NCI-H146 treated with DMSO at 0.1 percent for 48 hours (cell line): ENCODE results near the gene PCDH9.

ENCODE experiments used
- DNase-seq: peaks from one replicate; lab custom pipeline; 2025; ENCODE audit not compliant: unreplicated experiment; lab: John Stamatoyannopoulos, UW

The PCDH9 gene

DNA sequence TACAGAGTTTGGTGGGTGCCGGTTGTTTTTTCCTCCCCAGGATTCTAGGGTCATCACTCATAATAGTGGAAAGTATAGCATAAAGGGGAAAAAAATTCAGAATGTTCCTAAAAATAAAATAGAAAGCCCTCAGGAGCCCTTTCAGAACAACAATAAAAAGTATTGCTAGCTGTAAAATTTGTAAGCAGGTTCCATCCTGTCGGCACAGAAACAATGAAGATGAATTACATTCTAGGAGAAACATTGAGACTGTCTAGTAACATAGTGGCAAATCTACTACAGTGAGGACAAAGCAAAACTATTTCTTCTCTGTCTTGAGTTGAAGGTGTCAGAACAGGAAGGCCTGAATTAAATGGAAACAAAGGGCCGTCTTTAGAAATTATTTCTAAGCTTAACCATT is 870.7 kb downstream of the PCDH9 start:
- DNase-seq: no peak

DNA sequence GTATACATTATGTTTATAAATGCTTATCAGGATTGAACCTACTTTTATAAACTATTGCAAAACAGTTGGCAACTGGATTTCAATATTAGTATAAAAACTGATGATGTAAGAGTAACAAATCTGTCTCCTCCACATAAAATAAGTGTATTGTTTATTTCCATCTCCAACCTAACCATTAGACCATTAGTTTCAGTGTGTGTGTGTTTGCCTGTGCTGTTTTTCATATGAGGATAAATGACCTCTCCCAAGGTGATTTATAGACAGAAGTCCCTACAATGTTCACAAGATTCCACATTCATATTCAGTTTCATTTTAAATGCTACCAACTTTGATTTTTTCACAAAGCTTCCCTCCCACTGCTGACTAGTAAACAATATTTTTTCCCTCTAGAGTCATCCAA is 871.6 kb downstream of the PCDH9 start:
- no peak for DNase-seq

DNA sequence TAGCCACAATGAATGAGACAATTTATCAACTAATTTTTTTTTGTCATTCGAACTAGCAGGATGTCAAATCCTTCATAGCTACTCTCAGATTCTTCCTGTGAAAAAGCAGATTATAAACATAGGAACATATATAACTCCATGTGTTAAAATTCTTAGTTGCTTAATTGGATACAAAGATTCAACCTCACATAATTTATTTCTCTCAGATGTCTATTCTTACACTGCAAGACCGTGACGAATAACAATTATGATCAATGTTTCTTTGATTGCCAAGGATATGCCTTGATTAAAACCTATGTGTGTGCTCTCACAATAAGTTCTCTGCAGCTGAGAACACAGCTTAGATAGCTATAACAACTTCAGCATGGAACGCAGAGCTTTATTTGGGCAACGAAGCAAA is 872.7 kb downstream of the PCDH9 start:
- no peak for DNase-seq

DNA sequence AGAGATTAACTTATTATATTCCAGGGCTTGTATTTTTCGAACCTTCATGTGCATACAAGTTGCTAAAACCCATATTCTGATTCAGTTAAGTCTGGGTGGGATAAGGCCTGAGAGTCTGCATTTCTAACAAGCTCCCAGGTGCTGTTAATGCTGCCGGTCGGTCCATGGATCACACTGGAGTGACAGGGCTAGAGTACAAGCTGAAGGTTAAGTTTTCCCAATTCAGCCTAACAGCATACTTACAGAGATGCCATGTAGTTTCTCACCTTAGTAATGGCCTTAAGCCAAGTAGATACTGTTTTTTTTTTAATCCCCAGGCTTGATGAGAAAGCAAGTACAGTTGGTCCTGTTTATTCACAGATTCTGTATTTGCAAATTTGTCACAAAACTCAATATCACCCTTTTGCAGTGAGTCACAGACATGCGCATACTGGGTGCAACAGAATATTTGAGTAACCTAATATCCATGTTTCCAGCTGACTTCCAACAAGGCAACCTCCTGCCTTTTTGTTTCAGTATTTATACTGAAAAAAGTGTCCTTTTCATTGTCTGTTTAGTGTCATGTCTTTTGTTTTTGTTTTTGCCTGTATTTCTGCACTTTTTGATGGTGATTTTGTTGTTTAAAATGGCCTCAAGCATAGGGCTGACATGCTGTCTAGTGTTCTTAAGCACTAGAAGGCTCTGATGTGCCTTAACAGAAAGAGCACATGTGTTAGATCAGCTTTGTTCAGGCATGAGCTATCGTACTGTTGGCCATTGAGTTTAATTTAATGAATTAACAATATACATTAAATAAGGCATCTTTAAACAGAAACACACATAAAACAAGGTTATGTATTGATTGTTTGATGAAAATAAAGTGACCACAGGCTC is 875.0 kb downstream of the PCDH9 start:
- no peak for DNase-seq

DNA sequence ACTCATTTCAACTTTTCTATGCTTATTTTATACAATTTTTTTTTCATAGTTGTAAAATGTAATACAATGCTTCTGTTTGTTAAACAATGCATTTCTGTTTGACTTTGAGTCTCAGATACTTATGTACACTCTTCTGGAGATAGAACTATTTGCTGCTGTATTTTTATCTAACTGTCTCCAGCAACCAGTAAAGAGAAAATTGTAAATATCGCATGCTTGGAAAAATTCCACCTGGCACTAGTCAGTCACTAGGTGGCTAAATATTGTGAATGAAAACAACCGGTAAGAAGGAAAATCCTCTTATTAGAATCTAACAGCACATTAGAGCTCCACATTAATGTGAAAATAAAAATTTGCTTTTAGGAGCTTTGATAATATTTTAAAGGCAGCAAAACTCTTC is 876.5 kb downstream of the PCDH9 start:
- peak; percentile 32 for DNase-seq

DNA sequence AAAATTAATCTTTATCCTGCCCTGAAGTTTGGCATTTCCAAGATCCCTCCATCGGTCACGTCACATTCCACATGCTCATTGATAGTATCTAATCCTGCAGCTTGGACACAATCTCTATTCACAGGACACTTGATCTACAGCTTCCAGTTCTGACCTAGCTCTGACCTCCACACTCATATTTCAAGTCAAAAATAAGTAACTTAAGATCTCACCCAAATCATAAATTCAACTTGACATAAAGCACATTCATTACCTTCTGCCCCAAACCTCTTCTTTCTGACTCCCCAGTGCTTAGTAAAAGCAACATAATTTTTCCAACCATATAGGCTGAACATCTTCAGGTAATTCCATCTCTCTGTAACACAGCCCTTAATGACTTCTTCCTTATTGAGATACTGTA is 880.2 kb downstream of the PCDH9 start:
- no peak for DNase-seq

DNA sequence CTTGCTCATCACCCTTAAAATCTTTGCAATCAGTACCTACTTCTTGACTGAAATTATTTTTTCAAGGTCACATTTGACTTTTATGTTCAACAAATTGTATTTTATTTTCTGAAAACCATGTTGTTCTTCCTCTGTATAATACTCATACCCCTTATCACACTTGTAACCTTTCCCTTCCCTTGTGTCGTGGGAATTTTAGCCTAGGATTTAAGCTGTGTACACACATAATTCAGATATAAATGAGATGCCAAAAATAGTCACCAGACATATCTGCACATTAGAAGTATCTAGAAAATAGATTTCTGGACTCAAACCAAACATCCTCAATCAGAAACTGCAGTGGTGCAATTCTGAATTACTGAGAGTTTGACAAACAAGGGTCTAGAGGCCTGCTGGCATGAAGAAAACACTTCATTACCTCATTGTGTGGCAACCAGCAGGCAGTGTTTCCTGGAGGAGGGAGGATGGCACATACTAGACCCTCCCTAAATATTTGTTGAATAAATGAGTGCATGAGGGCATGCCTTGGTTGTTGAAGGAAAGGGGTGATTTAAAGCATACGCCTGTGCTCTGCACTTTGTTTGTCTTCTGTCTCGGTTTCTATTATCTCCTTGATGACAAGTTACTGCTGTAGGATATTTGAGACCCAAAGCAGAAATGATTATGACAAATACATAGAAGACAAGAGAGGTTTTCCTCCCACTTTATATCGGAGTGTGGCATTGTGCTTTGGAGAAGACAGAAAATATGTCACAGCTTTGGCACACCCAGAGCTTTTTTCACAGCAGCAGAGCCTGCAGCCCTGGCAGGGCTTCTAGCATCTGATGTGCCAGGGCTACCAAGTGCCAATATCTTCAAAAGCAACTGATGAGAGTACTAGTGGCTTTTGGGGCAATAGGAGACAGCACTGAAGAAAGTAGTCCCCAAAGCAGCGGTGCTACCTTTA is 881.1 kb downstream of the PCDH9 start:
- DNase-seq: peak; percentile 58

DNA sequence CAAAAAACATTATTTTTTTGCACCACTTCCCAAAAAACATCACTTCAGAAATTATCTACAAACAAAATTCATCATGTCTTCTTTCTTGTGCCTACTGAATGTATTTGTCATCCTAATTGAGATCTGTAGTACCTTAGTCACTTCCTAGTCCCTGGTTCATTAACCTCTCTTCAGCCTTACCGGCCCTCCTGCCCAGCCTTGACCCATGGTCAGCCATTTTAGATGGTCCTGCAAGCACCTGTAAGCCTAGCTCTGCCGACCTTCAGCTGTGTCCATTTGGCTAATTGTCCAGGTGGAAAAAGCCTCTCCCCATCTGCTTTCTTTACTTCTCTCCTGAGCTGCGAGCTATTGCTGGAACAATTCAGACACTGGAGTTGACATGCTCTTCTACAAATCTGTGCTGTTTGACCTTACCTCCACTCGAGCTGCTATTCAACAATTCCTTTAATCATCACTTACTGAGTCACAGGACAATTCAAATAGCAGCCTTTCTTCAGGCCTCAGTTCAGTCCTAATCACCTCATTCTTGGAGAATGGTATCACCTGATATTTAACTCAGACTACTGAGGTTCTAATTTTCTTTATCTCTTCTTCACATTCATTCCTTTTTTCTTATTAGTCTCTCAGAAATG is 882.5 kb downstream of the PCDH9 start:
- DNase-seq: peak; percentile 38

- DNase-seq: no peak
These were observed 884.2 kb downstream of the PCDH9 start for GRCh38 chr13:66345971-66346370.

DNA sequence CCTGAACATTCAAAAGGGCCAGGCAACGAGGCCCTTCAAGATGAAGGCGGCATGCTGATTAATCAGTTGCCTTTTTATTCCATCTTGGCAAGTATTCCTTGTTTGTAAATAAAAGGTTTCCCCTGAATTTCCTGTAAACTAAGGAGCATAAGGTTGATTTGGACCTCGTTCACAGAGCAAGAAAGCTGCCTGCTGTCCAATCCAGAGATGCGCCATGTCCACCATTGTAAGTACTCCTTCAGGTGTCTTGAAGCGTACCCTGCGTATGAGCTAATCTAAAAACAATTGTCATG is 884.7 kb downstream of the PCDH9 start:
- DNase-seq: no peak

- no peak for DNase-seq
These were observed 885.2 kb downstream of the PCDH9 start for GRCh38 chr13:66344805-66345517.

- no peak for DNase-seq
These were observed 886.8 kb downstream of the PCDH9 start for GRCh38 chr13:66343224-66343828.

- DNase-seq: no peak
These were observed 888.3 kb downstream of the PCDH9 start for GRCh38 chr13:66341635-66342377.

DNA sequence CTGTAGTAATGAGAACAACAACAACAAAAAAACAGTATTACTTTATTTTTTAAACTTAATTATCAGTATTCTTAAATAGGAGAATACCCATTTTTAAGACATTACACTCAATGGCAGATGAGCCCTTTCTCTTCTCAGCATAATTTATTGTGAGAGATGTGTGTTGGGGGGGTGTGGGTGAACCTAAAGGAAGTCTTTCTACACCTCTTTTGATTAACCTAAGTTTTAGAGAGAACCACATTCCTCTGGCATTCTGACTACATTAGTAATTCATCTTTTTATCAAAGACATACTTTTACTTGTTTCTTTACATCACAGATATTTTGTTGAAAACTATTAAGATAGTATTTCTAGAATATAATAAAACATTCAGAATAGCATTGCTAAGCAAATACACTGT is 890.9 kb downstream of the PCDH9 start:
- no peak for DNase-seq

GRCh38 chr13:66338542-66338941 is 891.6 kb downstream of the PCDH9 start:
- DNase-seq: no peak

- no peak for DNase-seq
These were observed 894.5 kb downstream of the PCDH9 start for GRCh38 chr13:66335626-66336025.

DNA sequence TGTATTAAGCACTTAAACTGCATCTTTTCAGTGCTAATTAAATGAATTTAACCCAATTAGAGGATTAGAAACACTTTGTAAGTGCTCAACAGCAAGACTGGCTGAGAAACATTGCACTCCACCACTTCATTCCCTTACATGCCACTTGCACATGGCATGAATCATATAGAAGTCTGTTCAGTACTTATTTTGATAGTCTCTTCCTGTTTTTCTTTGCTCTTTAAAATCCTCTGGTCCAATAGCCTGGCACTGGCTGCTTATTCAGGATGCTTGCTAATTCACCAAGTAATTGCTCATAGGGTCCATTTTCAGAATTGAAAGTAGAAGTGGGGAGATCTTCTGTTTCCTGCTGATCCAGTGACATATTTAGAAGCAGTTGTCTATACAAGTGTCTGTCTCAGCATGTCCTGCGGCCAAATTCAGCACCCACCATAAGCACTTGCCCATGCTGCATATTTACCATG is 900.1 kb downstream of the PCDH9 start:
- peak; percentile 90 for DNase-seq

GRCh38 chr13:66328476-66328875 is 901.7 kb downstream of the PCDH9 start:
- no peak for DNase-seq

- DNase-seq: no peak
These were observed 906.3 kb downstream of the PCDH9 start for GRCh38 chr13:66323745-66324347.
